Measurements from ENCODE around the gene RFX8.
"Not testable (repeated sequence)": the region's sequence is repeated elsewhere in the genome, so short reads cannot be mapped to it uniquely, and the experiment has no call there.

Gene RFX8

DNA sequence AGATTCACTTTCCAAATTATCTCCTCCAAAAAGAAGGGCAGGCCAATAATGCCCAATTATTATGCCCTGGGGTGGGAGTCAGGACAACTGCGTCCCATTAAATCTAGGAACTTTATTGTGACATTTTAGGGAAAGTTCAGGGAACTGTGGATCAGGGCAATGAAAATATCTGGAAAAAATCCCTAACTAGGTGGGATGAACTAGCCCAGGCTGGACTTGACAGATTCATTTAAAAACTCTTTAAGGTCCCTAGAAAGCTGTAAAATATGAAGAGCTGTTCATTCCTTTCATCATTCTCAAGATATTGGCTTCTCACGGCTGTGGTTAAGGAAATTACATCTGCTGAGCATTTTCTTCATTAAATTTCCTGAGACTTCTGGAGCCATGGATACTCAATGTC is 95.8 kb downstream of the RFX8 start:
- no peak for DNase-seq (ENCODE audit: low read depth in 2 of 2)

DNA sequence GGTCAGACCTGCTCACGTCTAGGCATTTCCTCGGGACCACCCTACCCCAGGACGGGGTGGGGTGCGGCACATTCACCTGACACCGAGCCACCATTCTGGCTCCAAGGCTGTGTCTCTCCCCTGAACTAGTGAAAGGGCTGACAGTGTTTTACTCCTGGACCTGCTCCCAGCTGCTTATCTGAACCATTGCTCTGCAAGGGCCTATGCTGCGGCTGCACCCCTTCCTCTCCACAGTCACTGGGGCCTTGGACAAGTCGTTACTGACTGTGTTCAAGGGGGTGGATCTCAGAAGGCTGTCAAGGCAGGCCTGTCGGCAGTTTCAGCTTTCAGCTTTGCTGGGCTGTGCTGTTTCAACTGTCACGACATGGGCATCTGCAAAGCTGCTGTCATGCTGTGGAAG is 99.3 kb downstream of the RFX8 start:
- DNase-seq (ENCODE audit: low read depth in 2 of 2): no peak

DNA sequence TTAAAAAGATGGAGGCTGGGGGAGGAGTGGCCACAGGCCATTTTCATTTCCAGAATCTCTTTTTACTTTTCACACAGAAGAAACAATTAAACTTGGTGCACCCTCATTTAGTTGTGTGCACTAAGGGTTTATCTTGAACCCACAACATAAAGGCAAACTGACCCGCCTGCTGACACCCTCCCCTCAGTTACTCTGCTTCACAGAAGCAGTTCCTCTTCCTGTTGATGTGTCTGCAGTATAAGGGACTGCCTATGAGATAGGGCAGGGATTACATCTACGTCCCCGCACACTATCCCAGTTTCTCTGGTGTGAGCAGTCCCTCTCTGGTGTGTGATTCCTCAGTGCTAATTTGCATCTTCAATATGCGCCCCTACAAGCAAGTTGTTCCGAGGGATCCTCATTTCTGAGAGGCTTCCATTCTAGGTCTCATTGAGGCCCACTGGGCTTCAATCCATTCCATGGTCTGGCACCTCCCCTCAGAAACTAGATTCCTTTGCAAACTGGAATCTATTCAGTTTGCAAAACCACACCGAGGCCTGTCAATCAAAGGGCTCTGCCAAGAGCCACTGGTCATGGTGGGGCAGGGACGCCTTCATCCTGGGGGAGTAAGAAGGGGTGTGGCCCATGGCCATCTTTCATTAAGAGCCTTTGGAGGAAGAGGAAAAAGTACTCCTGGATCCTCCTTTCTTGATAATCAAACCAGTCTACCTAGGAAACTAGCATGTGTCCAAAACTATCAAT is 99.9 kb downstream of the RFX8 start:
- no peak for DNase-seq (ENCODE audit: low read depth in 2 of 2)

DNA sequence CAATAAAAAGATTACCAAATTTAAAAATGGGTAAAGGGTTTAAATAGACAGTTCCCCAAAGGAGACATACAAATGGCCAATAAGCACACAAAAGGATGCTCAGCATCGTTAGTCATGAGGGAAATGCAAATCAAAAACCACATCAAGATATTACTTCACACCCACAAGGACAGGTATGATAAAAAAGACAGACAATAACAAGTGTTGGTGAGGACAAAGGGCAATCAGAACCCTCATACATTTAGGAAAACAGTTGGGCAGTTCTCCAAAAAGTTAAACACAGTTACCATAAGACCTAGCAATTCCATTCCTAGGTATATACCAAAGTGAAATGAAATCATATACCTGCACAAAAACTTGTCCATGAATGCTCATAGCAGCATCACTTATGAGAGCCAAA is 102.1 kb downstream of the RFX8 start:
- DNase-seq (ENCODE audit: low read depth in 2 of 2): no peak

DNA sequence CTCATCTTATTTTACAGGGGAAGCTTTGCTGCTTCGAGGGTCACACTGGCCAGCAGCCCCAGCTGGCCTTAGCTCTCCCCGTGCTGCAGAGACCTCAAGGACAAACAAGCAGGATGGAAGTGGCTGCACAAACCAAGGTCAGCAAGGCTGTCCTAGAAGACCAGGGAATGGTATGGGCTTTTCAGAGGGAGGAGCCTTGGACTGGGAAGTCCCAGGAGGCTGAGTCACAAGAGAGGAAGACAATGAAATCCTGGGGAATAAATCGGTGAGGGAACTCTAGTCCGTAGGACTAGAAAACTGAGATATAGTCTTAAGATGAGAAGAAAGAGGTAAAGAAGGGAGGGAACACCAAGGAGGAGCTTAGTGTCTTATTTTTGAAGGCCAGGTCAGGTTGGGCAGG is 103.3 kb downstream of the RFX8 start:
- no peak for DNase-seq (ENCODE audit: low read depth in 2 of 2)

DNA sequence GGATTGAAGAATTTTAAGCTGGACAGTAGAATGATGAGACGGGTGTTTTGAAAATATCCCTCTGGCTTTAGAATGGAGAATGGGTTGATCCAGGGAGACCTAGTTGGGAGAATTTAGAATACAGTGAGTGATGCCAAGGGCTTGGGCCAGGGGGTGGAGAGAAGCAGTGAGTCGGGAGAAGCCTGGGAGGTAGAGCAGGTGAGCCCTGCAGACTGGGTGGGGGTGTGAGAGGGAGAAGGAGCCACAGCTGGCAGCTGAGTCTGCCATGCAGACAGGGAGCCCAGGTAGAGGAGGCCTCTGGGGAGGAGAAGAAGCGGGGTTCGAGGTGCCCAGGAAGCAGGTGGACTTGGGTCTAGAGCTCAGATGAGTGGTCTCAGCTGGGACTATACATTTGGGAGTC is 105.8 kb downstream of the RFX8 start:
- DNase-seq (ENCODE audit: low read depth in 2 of 2): no peak

DNA sequence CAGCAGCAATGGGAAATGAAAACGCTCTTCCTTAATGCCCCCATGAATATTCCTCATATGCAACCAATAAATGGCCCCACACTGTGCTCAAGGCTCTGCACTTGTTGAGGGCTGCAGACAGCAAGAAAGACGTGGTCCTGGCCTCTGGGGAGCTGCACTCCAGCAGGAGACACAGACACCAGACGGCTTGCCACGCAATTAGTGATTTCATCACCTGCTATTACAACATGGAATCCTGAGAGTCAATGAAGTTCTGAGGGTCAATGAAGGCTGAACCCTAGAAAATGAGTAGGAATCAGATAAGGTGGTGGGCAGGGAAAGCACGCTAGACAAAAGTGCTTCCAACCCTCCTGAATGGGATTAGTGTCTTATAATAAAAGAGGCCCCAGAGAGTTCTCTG is 106.5 kb downstream of the RFX8 start:
- DNase-seq (ENCODE audit: low read depth in 2 of 2): no peak

DNA sequence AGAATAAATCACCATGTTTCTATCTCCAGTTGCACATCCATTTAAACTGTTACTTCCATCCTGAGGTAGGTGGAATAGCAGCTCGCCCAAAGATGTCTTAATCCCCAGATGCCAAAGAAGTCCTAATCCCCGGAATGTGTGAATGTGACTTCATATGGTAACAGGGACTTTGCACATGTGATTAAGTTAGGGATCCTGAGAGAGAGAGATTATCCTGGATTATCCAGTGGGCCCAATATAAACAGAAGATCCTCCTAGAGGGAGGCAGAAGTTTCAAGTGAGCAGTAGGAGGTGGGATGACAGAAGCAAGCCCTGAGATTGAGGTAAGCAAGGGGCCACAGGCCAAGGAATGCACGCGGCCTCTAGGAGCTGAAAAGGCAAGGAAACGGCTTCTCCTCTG is 107.4 kb downstream of the RFX8 start:
- no peak for DNase-seq (ENCODE audit: low read depth in 2 of 2)

DNA sequence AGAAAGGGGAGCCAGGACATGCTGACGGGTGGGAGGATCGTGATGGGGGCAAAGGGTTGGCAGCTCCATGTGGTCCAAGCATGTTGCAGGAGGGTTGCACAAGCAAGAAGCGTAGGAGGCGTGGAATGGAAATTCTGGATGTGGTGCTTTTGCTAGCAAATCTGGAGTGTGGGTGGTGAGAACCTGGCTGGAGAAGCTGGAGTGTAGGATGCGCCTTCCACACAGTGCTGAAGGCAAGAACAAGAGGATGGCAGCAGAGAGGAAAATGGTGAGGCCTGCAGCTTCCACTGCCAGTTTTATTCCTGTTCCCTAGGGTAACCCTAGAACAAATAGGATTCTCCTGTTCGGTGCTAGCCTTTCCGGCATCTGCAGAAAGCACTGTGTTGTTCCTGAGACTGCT is 110.0 kb downstream of the RFX8 start:
- no peak for DNase-seq (ENCODE audit: low read depth in 2 of 2)

DNA sequence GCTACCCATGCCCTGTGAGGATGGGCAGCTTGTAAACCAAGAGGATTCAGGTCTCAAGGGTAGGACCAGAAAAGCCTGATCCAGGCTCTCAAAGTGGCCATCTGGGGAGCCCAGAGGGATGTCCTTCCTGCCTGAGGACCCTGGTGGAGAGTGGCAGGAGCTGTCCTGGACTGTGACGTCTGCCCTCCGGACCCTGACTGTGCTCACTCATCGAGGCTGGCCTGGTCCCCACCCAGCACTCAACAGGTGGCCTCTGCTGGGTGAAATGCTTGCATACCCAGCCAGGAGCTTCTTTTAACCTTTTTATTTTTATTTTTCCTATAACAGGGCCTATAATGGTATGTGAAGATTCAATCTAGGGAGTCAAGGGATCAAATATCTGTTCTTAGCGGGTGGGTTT is 112.1 kb downstream of the RFX8 start:
- no peak for DNase-seq (ENCODE audit: low read depth in 2 of 2)

DNA sequence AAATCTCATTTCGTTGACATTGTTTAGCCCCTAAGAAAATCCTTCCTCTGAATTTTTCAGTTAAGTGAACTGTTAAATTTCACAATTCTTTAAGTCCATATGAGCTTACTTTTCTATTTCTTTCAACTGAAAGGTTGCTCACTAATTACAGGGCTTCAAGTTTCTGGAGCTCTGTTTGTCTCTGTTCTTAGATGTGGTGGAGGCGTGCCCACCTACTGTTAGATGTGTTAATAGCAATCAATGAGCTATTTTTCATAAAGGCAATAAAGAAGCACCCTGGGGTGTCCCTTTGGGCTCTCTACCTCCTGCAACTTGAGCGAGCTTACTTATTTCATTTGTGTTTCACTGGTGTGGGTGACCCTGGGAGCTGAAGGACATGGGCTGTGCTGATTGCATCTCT is 112.6 kb downstream of the RFX8 start:
- DNase-seq (ENCODE audit: low read depth in 2 of 2): no peak

DNA sequence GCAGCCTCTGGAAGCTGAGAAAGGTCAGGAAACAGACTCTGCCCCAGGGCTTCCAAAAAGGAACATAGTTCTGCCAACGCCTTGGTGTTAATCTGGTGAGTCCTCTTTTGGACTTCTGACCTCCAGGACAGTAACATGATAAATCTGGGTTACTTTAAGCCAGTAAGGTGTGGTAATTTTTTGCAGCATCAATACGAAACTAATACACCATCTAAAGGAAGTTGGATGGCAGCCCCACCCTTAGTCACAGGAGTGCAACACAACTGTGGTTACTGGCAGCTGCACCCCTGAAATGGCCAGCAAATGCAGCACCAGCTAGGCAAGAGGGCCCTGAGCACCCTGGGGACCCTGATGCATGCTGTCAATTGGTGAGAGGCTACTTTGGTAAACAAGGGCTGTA is 113.4 kb downstream of the RFX8 start:
- no peak for DNase-seq (ENCODE audit: low read depth in 2 of 2)

DNA sequence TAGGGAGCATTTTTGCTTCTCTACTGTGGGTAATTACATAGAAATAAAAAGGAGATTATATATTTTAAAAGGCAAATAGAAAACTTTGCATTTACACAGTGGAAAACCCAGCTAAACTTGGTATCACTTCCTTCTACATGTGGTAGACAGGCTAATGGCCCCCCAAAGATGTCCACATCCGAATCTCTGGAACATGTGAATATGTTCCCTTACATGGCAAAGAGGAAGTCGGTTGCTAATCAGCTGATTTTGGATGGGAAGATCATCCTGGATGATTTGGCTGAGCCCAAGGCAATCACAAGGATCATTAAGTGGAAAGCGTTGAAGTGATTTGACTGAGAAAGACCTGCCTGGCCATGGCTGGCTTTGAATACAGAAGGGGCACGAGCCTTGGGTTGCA is 113.8 kb downstream of the RFX8 start:
- DNase-seq (ENCODE audit: low read depth in 2 of 2): no peak

DNA sequence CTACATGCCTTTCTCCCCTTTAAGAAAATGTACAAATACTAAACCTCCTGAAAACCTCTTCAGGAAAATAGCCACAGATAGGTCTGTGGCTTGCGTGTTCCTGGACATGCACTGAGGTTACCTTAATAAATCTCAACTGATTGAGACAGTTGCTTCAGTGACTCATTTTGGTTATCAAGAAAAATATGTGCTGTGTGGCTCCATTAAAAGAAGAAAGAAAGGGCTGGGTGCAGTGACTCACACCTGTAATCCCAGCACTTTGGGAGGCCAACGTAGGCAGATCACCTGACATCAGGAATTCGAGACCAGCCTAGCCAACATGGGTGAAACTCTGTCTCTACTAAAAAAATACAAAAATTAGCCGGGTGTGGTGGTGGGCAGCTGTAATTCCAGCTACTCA is 114.7 kb downstream of the RFX8 start:
- DNase-seq (ENCODE audit: low read depth in 2 of 2): no peak

DNA sequence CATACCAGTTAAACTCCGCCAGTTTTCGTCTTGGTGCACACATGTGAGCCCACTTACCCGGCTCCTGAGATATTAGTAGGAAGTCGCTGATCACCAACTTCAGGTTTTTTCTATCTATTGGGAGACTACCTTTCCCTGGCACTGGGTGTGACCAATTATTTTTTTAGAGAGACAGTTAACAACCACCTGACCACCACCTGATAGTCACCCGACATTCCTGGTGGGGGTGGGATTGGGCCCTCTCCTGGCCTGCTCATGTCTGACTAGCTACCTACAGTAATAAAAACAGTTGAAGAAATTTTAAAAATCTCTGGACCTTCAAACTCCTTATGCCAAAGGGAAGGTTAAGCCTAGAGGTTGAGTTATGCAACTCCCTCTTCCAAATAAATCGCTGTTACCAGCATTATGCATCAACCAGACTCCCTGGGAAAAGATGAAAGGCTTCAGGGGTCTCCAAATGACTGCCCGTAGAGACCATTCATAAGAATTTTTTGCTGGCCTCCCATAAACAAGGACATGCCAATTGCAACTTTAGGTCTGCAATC is 115.4 kb downstream of the RFX8 start:
- no peak for DNase-seq (ENCODE audit: low read depth in 2 of 2)

DNA sequence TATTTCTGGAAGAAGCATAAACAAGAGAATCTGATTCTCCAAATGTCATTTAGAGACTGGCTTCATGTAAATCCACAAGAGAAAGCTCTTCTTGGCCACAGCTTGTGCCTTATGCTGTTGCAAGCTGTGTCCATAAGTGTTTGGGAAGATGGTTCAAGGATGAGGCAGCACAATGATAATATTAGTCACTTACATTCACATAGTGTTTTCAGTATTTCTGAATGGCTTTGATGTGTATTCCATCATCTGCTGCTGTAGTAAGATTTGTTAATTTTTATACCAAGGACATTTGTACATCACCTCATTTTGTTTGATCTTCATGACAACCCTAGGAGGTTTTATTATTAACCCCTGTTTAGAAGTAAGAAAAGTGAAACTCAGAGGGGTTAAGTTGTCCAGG is 117.5 kb downstream of the RFX8 start:
- DNase-seq (ENCODE audit: low read depth in 2 of 2): no peak

DNA sequence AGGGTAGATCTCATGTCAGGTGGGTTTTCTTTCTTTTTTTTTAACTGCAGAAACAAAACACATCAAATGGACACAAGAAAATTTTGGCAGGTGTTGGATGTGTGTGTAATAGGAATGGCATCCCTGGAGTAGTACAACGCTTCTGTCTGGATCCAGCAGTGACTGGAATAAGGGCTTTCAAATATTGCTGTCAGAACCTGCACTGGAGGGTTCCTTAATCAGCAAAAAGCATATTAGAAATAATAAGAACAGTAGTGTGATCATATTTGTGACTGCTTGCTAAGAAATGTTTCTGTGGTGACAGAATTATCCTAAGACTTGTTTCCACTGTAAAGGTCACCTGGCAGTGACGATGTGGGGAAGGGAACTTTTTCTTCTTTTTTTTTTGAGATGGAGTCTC is 118.4 kb downstream of the RFX8 start:
- DNase-seq (ENCODE audit: low read depth in 2 of 2): no peak

DNA sequence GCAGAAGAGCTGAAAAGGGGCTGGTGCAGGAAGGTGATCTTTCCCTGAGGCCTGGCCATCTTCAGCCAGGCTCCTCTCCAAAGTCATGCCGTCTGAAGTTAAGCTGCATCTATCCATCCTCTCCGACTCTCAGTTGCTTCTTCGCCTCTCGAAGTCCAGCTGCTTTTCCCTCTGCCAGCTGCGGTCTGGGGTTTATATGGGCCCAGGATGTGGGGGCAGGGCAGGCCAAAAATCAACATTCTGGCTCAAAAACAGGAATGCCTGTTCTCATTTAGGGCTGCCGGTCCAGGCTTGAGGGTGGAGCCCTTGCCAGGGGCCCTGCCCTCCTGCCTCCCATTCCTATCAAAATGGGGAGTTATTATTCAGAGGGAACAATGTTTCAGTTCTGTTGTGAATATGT is 118.9 kb downstream of the RFX8 start:
- DNase-seq (ENCODE audit: low read depth in 2 of 2): no peak

DNA sequence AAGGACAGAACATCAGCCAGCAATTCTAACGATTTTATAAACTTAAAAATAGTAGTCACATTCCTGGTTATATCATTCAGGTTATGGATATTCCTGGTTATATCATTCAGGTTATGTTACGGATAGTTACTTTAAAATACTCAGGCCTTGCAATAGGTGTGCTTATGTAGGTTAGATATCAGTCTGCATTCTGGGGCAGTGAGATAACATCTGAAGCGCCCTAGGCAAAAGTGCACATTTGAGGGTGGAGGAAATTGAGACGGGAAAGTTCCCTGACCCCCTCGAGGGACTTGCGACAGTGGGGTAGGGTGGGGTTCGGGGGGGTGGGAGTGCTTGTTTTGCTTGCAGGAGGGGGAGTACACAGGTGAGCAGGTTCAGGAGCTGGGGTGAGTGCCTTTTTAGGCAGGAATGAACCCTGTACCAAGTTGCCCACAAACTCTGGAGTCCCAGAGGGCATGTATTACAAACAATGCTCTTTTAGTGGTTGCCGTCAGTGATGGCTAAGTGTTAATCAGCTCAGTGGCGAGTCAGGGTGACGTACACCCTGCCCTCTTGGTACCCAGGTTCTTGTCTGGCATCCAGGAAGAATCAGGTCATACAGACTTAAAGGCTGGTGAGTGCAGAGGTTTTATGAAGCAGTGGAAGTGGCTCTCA is 119.4 kb downstream of the RFX8 start:
- no peak for DNase-seq (ENCODE audit: low read depth in 2 of 2)

DNA sequence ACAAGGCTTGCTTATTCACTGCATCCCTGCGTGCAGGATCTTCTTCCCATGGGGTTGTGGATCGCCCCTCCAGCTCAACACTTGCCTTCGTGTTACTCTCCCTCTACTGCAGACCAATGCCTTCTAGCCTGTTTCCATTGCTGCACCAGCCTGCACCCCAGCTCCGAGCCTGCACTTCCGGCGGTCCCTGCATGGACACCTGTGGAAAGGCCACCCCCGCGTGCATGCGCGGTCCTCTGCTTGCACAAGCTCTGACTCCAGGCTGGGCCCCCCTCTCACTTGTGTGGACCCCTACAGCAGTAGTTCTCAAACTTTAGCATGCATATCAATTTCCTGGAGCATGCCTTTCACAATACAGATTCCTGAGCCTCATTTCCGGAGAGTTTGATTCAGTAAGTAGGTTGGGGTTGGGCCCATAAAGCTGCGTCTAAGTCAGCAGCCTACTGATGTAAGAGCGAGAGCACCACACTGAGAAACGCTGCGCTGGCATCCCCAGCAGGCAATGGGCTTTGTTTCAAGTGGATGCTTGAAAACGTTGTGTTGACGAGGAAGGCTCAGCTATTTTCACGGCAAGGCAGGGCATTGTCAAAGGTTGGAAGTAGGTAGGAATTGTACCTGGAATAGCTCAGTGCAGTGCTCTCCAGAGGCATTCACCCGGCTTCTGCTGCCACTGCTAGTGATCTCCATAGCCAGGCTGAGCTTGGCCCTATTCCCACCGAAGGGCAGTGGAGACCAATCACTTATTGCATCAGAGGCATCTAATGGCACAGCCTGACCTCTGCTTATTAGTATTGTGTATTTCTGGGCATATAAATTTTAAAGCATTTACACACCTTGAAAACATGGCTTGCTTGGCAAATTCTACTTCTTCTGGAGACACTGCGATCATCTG is 120.2 kb downstream of the RFX8 start:
- no peak for DNase-seq (ENCODE audit: low read depth in 2 of 2)

DNA sequence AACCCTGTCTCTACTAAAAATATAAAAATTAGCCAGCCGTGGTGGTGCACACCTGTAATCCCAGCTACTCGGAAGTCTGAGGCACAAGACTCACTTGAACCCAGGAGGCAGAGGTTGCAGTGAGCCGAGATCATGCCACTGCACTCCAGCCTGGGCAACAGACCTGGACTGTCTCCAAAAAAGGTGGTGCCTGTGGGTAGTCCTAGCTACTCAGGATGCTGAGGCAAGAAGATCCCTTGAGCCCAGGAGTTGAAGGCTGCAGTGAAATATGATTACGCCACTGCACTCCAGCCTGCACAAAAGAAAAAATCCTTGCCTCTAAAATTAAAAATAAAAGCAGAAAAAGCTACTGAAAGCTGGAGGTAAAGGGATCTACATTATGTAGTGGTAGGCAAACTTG is 122.3 kb downstream of the RFX8 start:
- not testable (repeated sequence) for DNase-seq (ENCODE audit: low read depth in 2 of 2)

DNA sequence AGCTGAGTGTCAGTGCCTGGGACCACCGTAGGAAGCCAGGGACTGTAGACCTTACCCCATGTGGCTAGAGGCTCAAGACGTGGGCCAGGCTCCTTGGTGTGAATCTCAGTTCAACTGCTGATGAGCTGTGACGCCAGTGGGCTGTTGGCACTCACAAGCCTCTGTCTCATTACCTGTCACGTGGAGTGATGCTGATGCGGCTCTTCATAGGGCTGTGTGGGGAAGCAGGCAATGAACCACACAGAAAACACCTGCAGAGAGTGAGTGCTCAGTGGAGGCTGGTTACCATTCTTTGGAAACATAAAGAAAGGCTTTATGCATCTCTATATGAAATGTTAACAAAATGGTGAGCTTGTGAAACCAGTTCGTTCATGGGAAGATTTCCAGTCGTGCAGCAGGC is 123.7 kb downstream of the RFX8 start:
- DNase-seq (ENCODE audit: low read depth in 2 of 2): no peak
